HG03025 (cell line): ENCODE data around the gene TAOK3.
"Not testable (repeated sequence)": the region's sequence is repeated elsewhere in the genome, so short reads cannot be mapped to it uniquely, and the experiment has no call there.

Experiments used
- ATAC-seq: cut with Tn5 transposase; IDR thresholded peaks from one replicate; pipeline ENCODE4 v1.9.1; 2021; ENCODE audit warnings: mild to moderate bottlenecking, moderate library complexity; ENCODE audit not compliant: unreplicated experiment, low FRiP score

Gene TAOK3

DNA sequence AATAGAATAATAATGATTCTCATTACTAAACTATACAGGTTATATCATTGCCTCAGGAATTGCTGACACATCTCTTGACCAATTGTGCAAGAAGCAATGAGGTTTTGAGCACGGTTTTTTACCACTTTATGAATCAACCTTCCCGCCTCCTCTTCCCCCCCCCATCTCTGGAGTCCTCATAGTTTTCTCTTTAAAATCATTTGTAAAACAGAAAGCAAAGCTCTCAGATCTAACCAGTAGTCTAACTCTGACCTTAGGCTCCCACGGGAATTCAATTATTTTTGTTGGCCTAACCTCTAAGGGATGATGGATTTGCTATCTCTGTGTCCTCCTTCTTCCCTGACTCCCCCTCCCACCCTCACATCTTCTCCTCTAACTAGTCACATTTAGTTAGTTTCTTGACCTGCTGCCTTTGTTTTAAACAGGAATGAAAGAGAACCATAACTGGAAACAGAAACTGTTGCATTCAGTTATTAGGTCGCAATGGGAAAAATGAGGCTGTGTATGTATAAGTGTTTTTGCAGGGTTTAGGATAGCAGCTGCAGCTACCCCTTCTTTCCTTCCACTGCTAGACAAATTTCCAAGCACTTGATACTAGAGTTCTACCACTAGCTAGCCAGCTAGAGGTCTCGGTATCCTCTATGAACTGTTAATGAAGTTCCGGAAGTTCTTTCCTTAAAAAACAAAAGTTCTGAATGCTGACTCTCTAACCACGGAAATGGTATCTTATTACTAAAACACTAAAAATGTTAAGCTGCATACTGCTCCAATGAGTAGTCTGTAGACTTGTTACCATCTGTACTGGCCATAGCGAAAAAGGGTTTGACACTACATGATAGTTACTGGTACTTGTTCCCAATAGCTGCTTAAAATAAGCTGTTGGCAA lies 65.4 kb downstream of the TAOK3 start:
- ATAC-seq = peak; percentile 45

DNA sequence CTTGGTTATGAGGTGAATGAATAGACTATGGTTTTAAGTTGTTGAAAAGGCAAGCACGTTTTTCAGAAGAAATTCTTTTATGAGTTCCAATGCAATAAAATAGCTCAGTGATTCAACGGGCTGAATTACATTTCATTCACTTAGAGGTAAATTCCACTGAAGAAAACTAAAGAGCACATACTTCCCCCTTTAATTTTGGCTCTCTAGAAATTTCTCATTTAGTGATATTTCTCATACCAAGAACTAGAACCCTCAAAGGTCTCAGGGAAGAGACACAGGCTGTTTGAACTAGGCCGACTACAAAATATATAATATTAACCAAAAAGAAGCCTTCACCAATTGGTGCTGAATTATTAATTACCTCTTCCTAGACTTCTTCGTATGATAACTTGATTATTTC lies 68.6 kb downstream of the TAOK3 start:
- no peak for ATAC-seq

DNA sequence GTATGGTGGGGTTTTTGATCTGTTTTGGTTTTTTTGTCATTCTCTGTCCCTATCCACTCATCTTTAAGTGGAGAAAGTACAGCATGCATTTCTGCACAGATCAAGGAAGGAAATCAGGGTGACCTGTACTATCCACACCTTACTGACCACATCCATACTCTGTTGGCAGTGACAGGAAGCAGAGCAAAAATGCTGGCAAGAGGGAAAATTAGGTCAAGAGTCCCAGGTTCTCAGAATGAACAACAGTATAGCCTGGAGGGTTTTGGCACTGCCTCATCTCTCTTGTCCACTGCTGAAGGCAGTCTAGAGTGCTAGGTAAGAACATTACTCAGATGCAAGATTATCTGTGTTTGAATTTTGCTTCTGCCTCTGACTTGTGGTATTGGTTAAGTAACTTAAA lies 70.7 kb downstream of the TAOK3 start:
- ATAC-seq = no peak

DNA sequence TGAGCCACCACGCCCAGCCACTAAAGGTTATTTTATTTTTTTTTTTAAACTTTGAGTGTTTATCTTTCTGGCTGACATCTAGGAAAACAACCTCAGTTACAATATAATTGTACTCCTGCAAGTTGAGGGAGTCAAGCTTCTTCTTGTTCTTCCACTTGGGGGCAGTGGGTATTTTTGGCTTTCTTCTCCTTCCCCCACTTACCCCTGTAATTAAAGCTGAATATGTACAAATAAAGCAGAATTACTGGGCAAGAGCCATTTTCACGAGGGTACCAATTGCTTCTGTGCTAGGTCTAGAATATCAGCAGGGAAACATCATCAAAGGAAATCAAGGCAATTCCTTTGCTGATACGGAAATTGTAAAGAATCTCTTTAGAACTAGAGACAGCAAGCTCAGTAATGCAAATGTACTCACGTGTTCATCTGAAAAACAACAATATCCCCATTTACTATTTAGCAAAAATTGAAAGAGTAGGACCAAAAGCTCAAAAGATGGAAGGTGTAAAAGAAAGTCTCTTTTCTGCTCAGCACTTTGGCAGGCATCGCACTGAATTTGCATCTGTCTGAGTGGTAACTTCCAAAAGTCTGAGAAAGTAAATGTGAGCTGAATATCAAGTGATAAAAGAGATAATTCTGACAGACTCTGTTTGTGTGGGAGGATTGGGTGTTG lies 72.8 kb downstream of the TAOK3 start:
- no peak for ATAC-seq

DNA sequence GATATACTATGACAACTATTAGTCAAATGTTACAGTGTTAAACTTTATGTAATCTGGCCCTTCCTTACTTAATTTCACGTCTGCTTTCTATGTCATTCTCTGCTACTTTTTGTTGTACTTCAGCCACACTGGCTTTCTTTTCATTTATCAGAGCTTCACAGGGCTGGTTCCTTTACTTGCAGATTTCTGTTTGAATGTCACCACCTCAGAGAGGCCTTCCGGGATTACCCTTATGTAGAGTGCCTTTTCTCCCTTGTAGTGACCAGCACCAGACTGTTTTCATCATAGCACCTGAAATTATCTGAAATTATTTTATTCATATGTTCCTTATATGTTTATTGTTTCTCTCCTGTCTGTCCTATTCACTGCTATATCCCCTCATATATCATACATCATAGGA lies 75.4 kb downstream of the TAOK3 start:
- no peak for ATAC-seq

DNA sequence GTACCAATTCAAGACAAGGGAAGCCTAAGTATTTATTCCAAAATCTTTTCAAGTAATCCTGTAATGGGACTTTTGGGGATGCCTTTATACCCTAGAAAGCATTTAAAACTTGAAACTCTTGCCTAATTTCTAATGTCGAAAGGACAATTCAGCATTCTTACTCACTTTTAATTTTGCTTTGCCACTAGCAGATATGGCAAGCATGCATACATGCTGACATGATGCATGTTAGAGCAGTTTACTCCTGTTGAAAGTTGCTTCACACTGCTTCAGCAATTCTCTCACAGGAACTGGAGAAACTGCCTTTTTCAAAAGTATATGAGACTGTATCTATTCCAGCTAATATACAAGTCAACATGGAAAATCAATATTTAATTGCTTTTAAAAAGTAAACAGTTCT lies 79.9 kb downstream of the TAOK3 start:
- no peak for ATAC-seq

DNA sequence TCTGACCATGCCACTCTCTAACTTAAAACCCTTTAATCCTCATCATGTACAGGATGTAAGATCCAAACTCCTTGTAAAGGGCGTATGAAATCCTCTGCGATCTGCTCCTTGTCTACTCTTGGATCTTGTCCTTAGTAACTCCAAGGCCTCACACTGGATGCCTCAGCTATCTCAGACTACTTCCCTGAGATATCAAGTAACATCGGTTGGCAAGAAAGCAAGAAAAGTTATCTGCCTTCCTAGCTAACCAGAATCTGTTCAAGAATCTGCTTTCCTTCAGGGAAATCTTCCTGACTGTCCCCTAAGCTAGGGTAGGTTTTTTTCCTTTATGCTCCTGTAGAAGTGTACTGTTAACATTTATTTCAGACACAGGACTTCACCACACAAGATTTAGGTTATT lies 82.6 kb downstream of the TAOK3 start:
- no peak for ATAC-seq

DNA sequence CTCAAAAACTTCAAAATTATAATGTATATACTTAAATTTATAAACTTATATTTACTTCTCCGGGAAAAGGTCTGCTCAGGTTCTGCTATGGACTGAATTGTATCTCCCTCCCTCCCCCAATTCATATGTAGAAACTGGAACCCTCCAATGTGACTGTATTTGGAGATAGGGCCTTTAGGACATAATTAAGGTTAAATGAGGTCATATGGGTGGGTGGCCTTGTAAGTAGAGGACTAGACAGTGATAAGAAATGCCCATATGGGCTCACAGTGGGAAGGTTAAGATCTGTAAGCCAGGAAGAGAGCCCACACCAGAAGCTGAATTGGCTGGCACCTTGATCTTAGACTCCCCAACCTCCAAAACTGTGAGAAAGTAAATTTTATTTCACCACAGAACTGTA lies 84.5 kb downstream of the TAOK3 start:
- no peak for ATAC-seq

DNA sequence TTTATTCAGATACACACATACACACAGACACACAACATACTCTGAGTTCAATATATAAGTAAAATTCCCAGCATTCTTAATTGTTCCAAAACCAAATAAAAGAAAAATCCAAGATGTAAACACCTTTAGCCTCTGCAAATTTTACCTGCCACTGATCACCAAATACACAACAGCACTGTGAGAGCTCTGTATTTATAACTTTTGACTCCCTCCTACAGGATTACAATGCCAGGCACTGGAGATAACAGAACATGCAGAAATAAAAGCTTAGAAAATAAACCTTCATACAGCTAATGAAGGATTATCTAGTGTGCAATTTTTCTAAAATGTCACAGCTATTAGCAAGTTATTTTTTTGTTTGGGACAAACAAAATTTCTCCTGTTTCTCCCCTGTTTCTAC lies 85.0 kb downstream of the TAOK3 start:
- ATAC-seq = no peak

DNA sequence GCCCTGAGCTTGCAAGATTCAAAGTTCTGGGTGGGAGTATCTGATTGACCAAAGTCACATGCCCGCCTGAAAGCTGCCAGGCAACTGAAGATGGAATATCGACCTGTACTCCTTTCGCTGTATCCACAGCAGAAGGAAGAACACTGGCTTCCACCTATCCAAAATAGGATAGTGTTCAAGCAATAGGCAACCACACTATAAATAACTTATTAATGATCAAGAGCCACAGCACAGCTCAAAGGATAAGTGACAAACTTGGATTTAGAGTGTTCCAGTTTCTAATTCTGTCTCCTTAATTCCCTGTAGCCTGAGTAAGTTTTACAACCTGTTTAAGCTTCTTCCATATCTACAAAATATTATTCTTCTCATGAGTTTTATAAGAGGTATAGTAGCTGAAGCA lies 89.9 kb downstream of the TAOK3 start:
- ATAC-seq = no peak

DNA sequence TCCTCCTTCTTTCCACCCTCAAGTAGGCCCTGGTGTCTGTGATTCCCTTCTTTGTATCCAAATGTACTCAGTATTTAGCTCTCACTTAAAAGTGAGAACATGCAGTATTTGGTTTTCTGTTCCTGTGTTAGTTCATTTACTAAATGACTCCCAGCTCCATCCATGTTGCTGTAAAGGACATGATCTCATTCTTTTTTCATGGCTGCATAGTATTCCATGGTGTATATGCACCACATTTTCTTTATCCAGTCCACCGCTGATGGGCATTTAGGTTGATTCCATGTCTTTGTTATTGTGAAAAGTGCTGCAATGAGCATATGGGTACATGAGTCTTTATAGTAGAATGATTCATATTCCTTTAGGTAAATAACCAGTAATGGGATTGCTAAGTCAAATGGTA lies 94.4 kb downstream of the TAOK3 start:
- ATAC-seq = not testable (repeated sequence)

DNA sequence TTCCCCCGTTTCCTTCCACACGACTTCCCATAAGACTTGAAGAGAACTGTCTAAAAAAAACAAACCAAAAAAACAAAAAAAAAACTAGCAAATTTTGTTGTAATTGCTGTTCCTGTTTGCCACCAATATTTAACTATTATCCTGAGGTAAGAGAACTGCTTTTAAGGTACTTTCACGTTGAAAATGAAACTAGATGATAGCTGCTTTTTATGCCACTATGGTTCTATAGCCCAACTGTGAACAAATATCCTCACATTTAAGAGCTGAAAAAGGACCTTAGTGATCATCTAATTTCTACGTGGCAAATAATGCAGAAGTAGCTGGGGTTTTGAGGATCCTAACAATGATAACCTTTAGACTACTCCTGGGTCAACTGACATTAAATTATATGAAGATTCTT lies 98.6 kb downstream of the TAOK3 start:
- ATAC-seq = no peak

DNA sequence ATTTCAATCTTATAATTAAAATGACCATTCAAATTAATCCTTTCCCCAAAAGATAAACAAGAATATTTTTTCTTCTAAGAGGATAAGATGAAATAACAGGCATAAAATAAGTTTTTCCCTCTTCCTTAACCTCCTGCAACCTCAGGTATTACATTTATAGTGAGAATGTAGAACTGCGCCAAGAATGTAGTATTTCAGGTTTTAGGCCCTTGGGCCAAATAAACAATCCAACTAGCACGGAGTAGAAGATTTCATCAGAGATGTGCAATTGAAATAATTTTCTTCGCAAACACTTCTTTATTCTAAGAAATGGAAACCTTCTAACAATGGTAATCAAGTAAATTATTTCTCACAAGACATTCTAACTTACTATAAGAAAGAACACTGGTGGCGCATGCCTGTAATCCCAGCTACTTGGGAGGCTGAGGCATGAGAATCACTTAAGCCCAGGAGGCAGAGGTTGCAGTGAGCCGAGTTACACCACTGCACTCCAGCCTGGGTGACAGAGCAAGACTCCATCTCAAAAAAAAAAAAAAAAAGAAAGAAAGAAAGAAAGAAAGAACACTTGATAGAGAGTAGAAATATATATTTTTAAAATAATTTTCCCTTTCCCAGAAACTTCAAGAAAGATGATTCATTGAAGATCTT lies 100.8 kb downstream of the TAOK3 start:
- ATAC-seq = no peak

DNA sequence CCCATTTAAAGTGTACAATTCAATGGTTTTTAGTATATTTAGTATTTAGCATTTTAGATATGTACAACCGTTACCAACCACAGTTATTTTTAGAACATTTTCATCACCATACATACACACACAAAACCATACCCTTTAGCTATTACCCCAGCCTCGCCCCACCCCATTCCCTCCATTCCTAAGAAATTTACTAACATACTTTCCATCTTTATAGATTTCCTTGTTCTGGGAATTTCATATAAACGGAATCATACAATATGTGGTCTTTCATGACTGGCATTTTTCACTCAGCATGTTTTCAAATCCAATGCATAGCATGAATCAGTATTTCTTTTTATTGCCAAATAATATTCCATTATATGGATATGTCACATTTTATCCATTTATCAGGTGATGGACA lies 101.5 kb downstream of the TAOK3 start:
- ATAC-seq = no peak

DNA sequence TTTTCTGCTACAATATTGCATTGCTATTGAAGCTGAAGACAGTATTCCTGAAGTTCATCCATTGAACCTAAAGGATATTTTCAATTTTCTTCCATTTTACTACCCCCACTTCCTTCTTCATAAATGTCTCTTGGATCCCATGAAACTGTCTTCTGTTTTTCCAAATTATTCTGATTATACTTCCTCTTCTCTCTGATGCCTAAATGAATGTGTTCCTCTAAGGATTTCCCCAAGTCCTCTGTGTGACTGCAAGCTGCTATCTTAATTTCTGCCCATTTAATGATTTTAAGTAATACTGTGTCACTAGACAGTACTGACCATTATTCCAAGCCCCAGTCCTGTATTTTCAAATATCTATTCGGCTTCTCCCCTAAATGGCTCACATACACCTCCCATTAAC lies 102.9 kb downstream of the TAOK3 start:
- ATAC-seq = no peak

DNA sequence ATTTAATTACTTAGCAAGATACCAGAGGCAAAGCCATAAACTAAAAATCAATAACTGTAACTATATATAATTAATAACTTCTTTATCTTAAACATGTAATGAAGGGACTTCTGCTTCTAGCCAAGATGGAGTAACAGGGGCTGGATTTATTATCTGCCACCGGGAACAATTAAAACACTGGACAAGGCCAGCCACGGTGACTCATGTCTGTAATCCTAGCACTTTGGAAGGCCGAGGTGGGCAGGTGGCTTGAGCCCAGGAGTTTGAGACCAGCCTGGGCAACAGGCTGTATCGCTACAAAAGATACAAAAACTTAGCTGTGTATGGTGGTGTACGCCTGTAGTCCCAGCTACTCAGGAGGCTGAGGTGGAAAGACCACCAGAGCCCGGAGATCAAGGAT lies 113.6 kb downstream of the TAOK3 start:
- no peak for ATAC-seq

DNA sequence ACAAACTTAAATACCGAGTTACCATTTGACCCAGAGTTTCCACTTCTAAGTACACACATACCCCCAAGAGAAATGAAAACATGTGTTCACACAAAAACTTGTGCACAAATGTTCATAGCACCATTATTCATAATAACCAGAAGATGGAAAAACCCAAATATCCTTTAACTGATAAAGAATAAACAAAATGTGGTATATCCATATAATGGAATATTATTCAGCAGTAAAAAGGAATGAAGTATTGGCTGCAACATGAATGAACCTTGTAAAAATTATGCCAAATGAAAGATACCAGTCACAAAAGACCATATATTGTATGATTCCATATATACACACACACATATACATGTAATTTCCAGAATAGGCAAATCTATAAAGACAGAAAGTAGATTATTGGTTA lies 116.4 kb downstream of the TAOK3 start:
- no peak for ATAC-seq

DNA sequence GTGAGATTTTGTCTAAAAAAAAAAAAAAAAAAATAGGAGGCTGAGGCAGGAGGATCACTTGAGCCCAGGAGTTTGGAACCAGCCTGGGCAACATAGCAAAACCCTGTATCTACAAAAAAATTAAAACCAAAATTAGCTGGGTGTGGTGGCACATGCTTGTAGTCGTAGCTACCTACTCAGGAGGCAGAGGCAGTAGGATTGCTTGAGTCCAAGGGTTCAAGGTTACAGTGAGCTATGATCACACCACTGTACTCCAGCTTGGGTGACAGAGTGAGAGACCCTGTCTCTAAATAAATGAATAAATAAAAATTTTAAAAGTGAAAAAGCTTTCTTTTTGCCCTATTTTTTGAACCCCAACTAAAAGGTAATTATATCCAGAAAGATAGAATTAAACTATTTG lies 123.2 kb downstream of the TAOK3 start:
- ATAC-seq = no peak

DNA sequence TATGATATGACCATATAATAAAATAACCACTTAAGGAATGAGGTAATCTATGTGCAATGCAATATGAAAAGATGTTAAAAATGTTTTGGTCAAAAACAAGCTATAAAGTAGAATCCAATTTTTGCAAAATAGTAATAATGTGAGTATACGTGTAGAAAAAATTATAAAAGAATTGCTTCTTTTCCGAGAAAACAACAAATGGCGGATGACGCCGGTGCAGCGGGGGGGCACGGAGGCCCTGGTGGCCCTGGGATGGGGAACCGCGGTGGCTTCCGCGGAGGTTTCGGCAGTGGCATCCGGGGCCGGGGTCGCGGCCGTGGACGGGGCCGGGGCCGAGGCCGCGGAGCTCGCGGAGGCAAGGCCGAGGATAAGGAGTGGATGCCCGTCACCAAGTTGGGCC lies 126.8 kb downstream of the TAOK3 start:
- ATAC-seq = not testable (repeated sequence)

DNA sequence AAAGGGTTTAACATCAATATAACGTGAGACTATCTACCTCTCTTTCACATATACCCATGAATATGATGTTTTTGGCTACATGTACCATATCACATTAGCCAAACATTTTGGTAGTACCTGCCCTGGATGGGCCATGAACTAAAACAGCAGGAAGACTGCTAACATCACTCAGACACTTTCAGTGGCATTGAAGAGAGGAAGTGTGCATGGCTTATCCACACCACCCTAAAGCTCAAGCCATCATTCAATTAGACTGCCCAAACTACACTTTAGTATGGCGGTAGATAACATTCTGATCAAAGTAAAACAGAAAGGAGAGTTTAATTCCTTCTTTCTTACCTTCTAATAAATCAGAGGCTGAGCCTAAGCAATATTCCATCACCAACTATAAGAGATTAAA lies 133.8 kb downstream of the TAOK3 start:
- ATAC-seq = peak; percentile 48

DNA sequence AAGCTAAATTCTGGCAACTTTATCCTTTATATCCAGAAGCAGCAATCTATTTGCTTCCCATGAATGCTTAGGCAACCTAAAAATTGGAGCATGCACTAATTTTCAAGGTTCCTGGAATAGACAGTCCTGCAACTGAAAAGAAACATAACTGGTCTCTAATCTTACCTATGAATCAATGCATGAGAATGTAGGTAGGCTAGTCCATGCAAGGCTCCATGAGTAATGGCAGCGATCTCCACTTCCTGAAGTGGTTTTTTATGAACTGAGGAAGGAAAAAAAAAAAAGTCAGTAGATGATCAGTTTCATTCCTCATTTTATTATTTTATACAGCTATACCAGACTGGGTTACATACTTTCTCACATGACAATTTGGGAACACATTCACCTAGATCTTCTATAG lies 134.8 kb downstream of the TAOK3 start:
- ATAC-seq = no peak
